Measurements from ENCODE around the gene CBL.

CBL gene

GRCh38 chr11:119206511-119207414, 624 bp downstream of the CBL start:
- Histone ChIP-seq H3K4me3 (ENCODE audit: low read depth in 1 of 2, low read length in 2 of 2) (peak overlapping the region; percentile 98 to 100), H2AFZ (ENCODE audit: low read depth, low read length) (peak overlapping the region; percentile 98), H4K20me1 (ENCODE audit: insufficient read depth, low read length) (peaks cover 11% of the 10 kb centered on the region; the same call in 1 of the 2 replicates), H3K27ac (ENCODE audit: low read length) (peak overlapping the region; percentile 89), H3K36me3 (ENCODE audit: insufficient read depth, low read length) (no peaks in the 10 kb centered on the region; the same call in 1 of the 2 replicates), H3K4me1 (ENCODE audit: insufficient read depth, low read length) (peaks cover 38% of the 10 kb centered on the region), H3K4me2 (ENCODE audit: insufficient read depth, low read length) (peak overlapping the region; percentile 80), H3K27me3 (ENCODE audit: insufficient read depth, low read length, poor library complexity) (no peaks in the 10 kb centered on the region), H3K79me2 (ENCODE audit: insufficient read depth, low read length) (peaks cover 55% of the 10 kb centered on the region), H3K9me3 (ENCODE audit: insufficient read depth, low read length, severe bottlenecking) (no peaks in the 10 kb centered on the region), H3K9ac (ENCODE audit: low read depth, low read length) (peak overlapping the region; percentile 97)
- TF ChIP-seq, protein P1, sequence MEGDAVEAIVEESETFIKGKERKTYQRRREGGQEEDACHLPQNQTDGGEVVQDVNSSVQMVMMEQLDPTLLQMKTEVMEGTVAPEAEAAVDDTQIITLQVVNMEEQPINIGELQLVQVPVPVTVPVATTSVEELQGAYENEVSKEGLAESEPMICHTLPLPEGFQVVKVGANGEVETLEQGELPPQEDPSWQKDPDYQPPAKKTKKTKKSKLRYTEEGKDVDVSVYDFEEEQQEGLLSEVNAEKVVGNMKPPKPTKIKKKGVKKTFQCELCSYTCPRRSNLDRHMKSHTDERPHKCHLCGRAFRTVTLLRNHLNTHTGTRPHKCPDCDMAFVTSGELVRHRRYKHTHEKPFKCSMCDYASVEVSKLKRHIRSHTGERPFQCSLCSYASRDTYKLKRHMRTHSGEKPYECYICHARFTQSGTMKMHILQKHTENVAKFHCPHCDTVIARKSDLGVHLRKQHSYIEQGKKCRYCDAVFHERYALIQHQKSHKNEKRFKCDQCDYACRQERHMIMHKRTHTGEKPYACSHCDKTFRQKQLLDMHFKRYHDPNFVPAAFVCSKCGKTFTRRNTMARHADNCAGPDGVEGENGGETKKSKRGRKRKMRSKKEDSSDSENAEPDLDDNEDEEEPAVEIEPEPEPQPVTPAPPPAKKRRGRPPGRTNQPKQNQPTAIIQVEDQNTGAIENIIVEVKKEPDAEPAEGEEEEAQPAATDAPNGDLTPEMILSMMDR (IDR thresholded peaks at IDR 0.05; ENCODE audit: borderline replicate concordance, extremely low read depth, low read length, poor library complexity, severe bottlenecking): no peak
- TF ChIP-seq EZH2 (IDR thresholded peaks at IDR 0.05; ENCODE audit: borderline replicate concordance, low read depth, low read length, severe bottlenecking): no peak
- ATAC-seq (ENCODE audit: insufficient read depth, low read depth) (peak; percentile 52), DNase-seq (peak; percentile 55)

DNA sequence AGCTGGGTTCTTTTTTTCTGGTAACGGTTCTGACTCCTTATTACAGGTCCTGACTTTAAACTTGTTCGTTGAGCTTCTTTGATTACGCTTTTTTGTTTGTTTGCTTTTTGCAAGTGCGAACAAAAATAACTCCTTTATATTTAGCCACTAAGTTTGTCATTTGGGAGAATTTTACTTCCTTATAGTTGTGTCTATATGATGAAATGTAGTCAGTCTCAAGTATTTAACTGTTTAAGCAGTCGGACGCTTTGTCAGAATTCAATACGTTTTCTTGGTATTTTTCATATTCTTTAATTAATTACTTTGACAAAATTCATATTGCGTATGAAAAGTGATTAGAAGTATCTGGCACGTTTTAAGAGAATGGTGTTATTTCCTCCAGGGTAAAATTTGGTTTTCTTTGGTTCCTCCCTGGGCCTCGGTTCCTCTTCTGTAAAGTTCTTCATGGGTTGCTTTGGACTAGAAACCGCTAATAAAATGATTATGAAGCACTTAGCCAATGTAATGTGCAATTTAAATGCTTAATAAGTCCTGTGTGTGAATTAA, 1.3 kb downstream of the CBL start:
- no peaks in the 10 kb centered on the region; the same call in 1 of the 2 replicates for H3K36me3 ChIP-seq (ENCODE audit: insufficient read depth, low read length)
- no peak for DNase-seq
- peak overlapping the region; percentile 98 to 100 for H3K4me3 ChIP-seq (ENCODE audit: low read depth in 1 of 2, low read length in 2 of 2)
- H3K4me2 ChIP-seq (ENCODE audit: insufficient read depth, low read length): peak overlapping the region; percentile 80
- peaks cover 38% of the 10 kb centered on the region for H3K4me1 ChIP-seq (ENCODE audit: insufficient read depth, low read length)
- no peaks in the 10 kb centered on the region for H3K9me3 ChIP-seq (ENCODE audit: insufficient read depth, low read length, severe bottlenecking)
- H4K20me1 ChIP-seq (ENCODE audit: insufficient read depth, low read length): peaks cover 11% of the 10 kb centered on the region; the same call in 1 of the 2 replicates
- no peak overlapping the region for H2AFZ ChIP-seq (ENCODE audit: low read depth, low read length)
- peak overlapping the region; percentile 73 for H3K27ac ChIP-seq (ENCODE audit: low read length)
- peak overlapping the region; percentile 97 for H3K9ac ChIP-seq (ENCODE audit: low read depth, low read length)
- no peaks in the 10 kb centered on the region for H3K27me3 ChIP-seq (ENCODE audit: insufficient read depth, low read length, poor library complexity)
- TF ChIP-seq, protein P1 (IDR thresholded peaks at IDR 0.05; ENCODE audit: borderline replicate concordance, extremely low read depth, low read length, poor library complexity, severe bottlenecking): no peak
- TF ChIP-seq EZH2 (IDR thresholded peaks at IDR 0.05; ENCODE audit: borderline replicate concordance, low read depth, low read length, severe bottlenecking): no peak
- peaks cover 62% of the 10 kb centered on the region for H3K79me2 ChIP-seq (ENCODE audit: insufficient read depth, low read length)
- ATAC-seq (ENCODE audit: insufficient read depth, low read depth): no peak

DNA sequence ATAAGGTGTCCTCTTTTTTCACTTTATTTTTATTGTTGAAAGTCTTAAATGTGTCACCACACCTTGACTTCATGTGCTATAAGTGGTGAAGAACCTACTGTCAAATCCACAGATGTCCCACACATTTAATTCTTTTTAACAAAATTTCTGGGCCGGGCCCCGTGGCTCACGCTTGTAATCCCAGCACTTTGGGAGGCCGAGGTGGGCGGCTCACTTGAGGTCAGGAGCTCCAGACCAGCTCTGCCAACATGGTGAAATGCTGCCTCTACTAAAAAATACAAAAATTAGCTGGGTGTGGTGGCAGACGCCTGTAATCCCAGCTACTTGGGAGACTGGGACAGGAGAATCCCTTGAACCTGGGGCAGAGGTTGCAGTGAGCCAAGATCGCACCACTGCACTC, 3.0 kb downstream of the CBL start:
- DNase-seq (no peak), ATAC-seq (ENCODE audit: insufficient read depth, low read depth) (no peak)
- Histone ChIP-seq H3K4me3 (ENCODE audit: low read depth in 1 of 2, low read length in 2 of 2) (no peak overlapping the region; a peak in 1 of 4 replicates), H3K4me2 (ENCODE audit: insufficient read depth, low read length) (0 out of 2 replicates have a peak overlapping the region, but pooled peaks have one; percentile 80), H4K20me1 (ENCODE audit: insufficient read depth, low read length) (peaks cover 16% of the 10 kb centered on the region; the same call in 1 of the 2 replicates), H3K9ac (ENCODE audit: low read depth, low read length) (no peak overlapping the region), H3K79me2 (ENCODE audit: insufficient read depth, low read length) (peaks cover 79% of the 10 kb centered on the region), H2AFZ (ENCODE audit: low read depth, low read length) (no peak overlapping the region), H3K4me1 (ENCODE audit: insufficient read depth, low read length) (peaks cover 38% of the 10 kb centered on the region), H3K9me3 (ENCODE audit: insufficient read depth, low read length, severe bottlenecking) (no peaks in the 10 kb centered on the region), H3K27me3 (ENCODE audit: insufficient read depth, low read length, poor library complexity) (no peaks in the 10 kb centered on the region), H3K36me3 (ENCODE audit: insufficient read depth, low read length) (no peaks in the 10 kb centered on the region; the same call in 1 of the 2 replicates), H3K27ac (ENCODE audit: low read length) (no peak overlapping the region)
- no peak for TF ChIP-seq EZH2 (IDR thresholded peaks at IDR 0.05; ENCODE audit: borderline replicate concordance, low read depth, low read length, severe bottlenecking)
- TF ChIP-seq, protein P1 (IDR thresholded peaks at IDR 0.05; ENCODE audit: borderline replicate concordance, extremely low read depth, low read length, poor library complexity, severe bottlenecking): no peak
